DOHH2 (cell line): ENCODE data around the gene ANKS1B.

ENCODE experiments used
- H3F3A ChIP-seq: fragments of 200-600 bp; sonication (generic), shearing (Covaris generic); 2 replicates; pipeline ENCODE4 v1.6.0; 2016; ENCODE audit warnings: antibody characterized with exemption, mild to moderate bottlenecking; ENCODE audit not compliant: control insufficient read depth, insufficient read depth
- H3K27ac ChIP-seq: fragments of 200-600 bp; sonication (generic); 2 replicates; pipeline ENCODE4 v1.5.1; 2014; ENCODE audit warnings: low read depth, mild to moderate bottlenecking, low read length, moderate library complexity
- H3K27me3 ChIP-seq: fragments of 200-600 bp; sonication (generic); 2 replicates; pipeline ENCODE4 v1.6.1; 2014; ENCODE audit warnings: mild to moderate bottlenecking, low read length, mixed read lengths; ENCODE audit not compliant: control insufficient read depth
- H3K36me3 ChIP-seq: fragments of 200-600 bp; sonication (generic); 2 replicates; pipeline ENCODE4 v1.6.1; 2014; ENCODE audit warnings: mild to moderate bottlenecking, low read length, moderate library complexity, mixed read lengths; ENCODE audit not compliant: control insufficient read depth
- H3K4me1 ChIP-seq: fragments of 200-600 bp; sonication (generic); 2 replicates; pipeline ENCODE4 v1.6.1; 2014; ENCODE audit warnings: mild to moderate bottlenecking, low read length, mixed read lengths; ENCODE audit not compliant: control insufficient read depth
- H3K4me2 ChIP-seq: fragments of 200-600 bp; sonication (generic); 2 replicates; pipeline ENCODE4 v1.6.0; 2014; ENCODE audit warnings: mild to moderate bottlenecking, low read length, moderate library complexity
- H3K4me3 ChIP-seq: fragments of 200-600 bp; sonication (generic); 2 replicates; pipeline ENCODE4 v1.5.1; 2014; ENCODE audit warnings: mild to moderate bottlenecking, low read length, mixed read lengths
- H3K79me2 ChIP-seq: fragments of 200-600 bp; sonication (generic); 2 replicates; pipeline ENCODE4 v1.6.1; 2014; ENCODE audit warnings: mild to moderate bottlenecking, low read length, mixed read lengths; ENCODE audit not compliant: control insufficient read depth
- H3K9me2 ChIP-seq: fragments of 200-600 bp; sonication (generic); replicated peaks from 2 replicates; pipeline ENCODE4 v1.6.1; 2014; ENCODE audit warnings: mild to moderate bottlenecking, low read length, mixed read lengths; ENCODE audit not compliant: control insufficient read depth
- H3K9me3 ChIP-seq: fragments of 200-600 bp; sonication (generic); 2 replicates; pipeline ENCODE4 v1.6.1; 2014; ENCODE audit warnings: antibody characterized with exemption, low read length, mixed read lengths; ENCODE audit not compliant: control insufficient read depth, insufficient read depth
- H4K20me1 ChIP-seq: fragments of 200-600 bp; sonication (generic); 2 replicates; pipeline ENCODE4 v1.6.0; 2014; ENCODE audit warnings: low read depth, mild to moderate bottlenecking, antibody characterized with exemption, low read length, moderate library complexity; ENCODE audit not compliant: control insufficient read depth, insufficient read depth
- CTCF ChIP-seq: fragments of 200-600 bp; sonication (generic); IDR thresholded peaks from one replicate; pipeline ENCODE4 v1.5.1; 2014; ENCODE audit warnings: antibody characterized with exemption, mild to moderate bottlenecking, low read depth, low read length; ENCODE audit not compliant: poor library complexity, severe bottlenecking
- EZH2phosphoT487 ChIP-seq: fragments of 200-600 bp; sonication (generic); IDR thresholded peaks from 2 replicates; pipeline ENCODE4 v1.6.1; 2017; ENCODE audit warnings: borderline replicate concordance, mild to moderate bottlenecking, antibody characterized with exemption, low read length, moderate library complexity, mixed read lengths

Gene ANKS1B

GRCh38 chr12:99984271-99985128, at the start of gene ANKS1B:
Gene ANKS1B, minus strand, starts transcription at chr12:99984936. Its CDS starts 699 bp downstream, at chr12:99984237.
- Histone ChIP-seq H3K79me2 (no peaks in the 10 kb centered on the region), H3K4me1 (peaks cover 5% of the 10 kb centered on the region), H3K36me3 (no peaks in the 10 kb centered on the region), H3K9me2 (no peaks in the 10 kb centered on the region), H3K27me3 (peaks cover 37% of the 10 kb centered on the region), H3K4me2 (peak within 1 kb of the TSS; percentile 58), H4K20me1 (no peaks in the 10 kb centered on the region), H3K27ac (no peak within 1 kb of the TSS), H3K9me3 (no peaks in the 10 kb centered on the region), H3F3A (no peaks in the 10 kb centered on the region), H3K4me3 (peak within 1 kb of the TSS; percentile 57)
- no peak for TF ChIP-seq CTCF
- TF ChIP-seq EZH2phosphoT487, result no peak

GRCh38 chr12:100031836-100032235, 47.1 kb upstream of the ANKS1B start:
- Histone ChIP-seq H3K9me2 (no peaks in the 10 kb centered on the region), H3K27ac (no peak overlapping the region), H4K20me1 (no peaks in the 10 kb centered on the region), H3K79me2 (no peaks in the 10 kb centered on the region), H3F3A (no peaks in the 10 kb centered on the region), H3K4me1 (no peaks in the 10 kb centered on the region), H3K4me2 (no peak overlapping the region), H3K27me3 (no peaks in the 10 kb centered on the region), H3K4me3 (no peak overlapping the region), H3K9me3 (no peaks in the 10 kb centered on the region), H3K36me3 (no peaks in the 10 kb centered on the region)
- TF ChIP-seq CTCF, result no peak
- no peak for TF ChIP-seq EZH2phosphoT487

- Histone ChIP-seq H3K27ac (no peak overlapping the region), H3K9me3 (no peaks in the 10 kb centered on the region), H3K4me2 (no peak overlapping the region), H3K9me2 (no peaks in the 10 kb centered on the region), H3K4me1 (no peaks in the 10 kb centered on the region), H3F3A (no peaks in the 10 kb centered on the region), H4K20me1 (no peaks in the 10 kb centered on the region), H3K4me3 (no peak overlapping the region), H3K27me3 (no peaks in the 10 kb centered on the region), H3K36me3 (no peaks in the 10 kb centered on the region), H3K79me2 (no peaks in the 10 kb centered on the region)
- TF ChIP-seq EZH2phosphoT487, result no peak
These were observed 42.9 kb upstream of the ANKS1B start for GRCh38 chr12:100027671-100028070.

GRCh38 chr12:100026241-100026640, 41.5 kb upstream of the ANKS1B start:
- no peak for TF ChIP-seq CTCF
- no peak for TF ChIP-seq EZH2phosphoT487

More at GRCh38 chr12:100026241-100026640, 41.5 kb upstream of the ANKS1B start:
- no peak overlapping the region for H3K27ac ChIP-seq
- no peaks in the 10 kb centered on the region for H3K4me1 ChIP-seq
- no peaks in the 10 kb centered on the region for H4K20me1 ChIP-seq
- H3F3A ChIP-seq, result no peaks in the 10 kb centered on the region
- no peaks in the 10 kb centered on the region for H3K79me2 ChIP-seq
- H3K9me3 ChIP-seq, result no peaks in the 10 kb centered on the region
- H3K27me3 ChIP-seq, result no peaks in the 10 kb centered on the region
- H3K36me3 ChIP-seq, result no peaks in the 10 kb centered on the region
- H3K9me2 ChIP-seq, result no peaks in the 10 kb centered on the region
- no peak overlapping the region for H3K4me3 ChIP-seq
- H3K4me2 ChIP-seq, result no peak overlapping the region
